Osteocyte (in vitro differentiated cells): Measurements from ENCODE around the gene MED13L. TPM values are rescaled to one million over a fixed set of nuclear protein-coding genes. Genes with fewer than 3 reads are reported as not detected.

Source experiments
- DNase-seq: peaks from one replicate; pipeline ENCODE4 v3.0.0; 2021; ENCODE audit warnings: mixed read lengths; ENCODE audit not compliant: unreplicated experiment; ENCODE audit errors: extremely low spot score
- H3K27ac Mint-ChIP-seq: one replicate; pipeline ENCODE4 v1.8.0; 2021; ENCODE audit warnings: mild to moderate bottlenecking, mixed read lengths; ENCODE audit not compliant: unreplicated experiment
- H3K27me3 Mint-ChIP-seq: one replicate; pipeline ENCODE4 v1.8.0; 2021; ENCODE audit warnings: mixed read lengths; ENCODE audit not compliant: unreplicated experiment
- H3K36me3 Mint-ChIP-seq: one replicate; pipeline ENCODE4 v1.8.0; 2021; ENCODE audit warnings: mixed read lengths; ENCODE audit not compliant: unreplicated experiment
- H3K4me1 Mint-ChIP-seq: one replicate; pipeline ENCODE4 v1.8.0; 2021; ENCODE audit warnings: mixed read lengths; ENCODE audit not compliant: unreplicated experiment
- H3K4me3 Mint-ChIP-seq: one replicate; pipeline ENCODE4 v1.8.0; 2021; ENCODE audit warnings: mild to moderate bottlenecking, moderate library complexity, mixed read lengths; ENCODE audit not compliant: unreplicated experiment
- H3K9me3 Mint-ChIP-seq: one replicate; pipeline ENCODE4 v1.8.0; 2021; ENCODE audit warnings: mixed read lengths; ENCODE audit not compliant: unreplicated experiment
- total RNA-seq: library from RNA; stranded (reverse); gene quantifications from 2 replicates; pipeline ENCODE4 v1.2.1, GENCODE V29; 2021
- TF ChIP-seq, protein P1 (sequence below): fragments of 200-600 bp; sonication (generic); IDR thresholded peaks from 2 replicates; pipeline ENCODE4 v1.5.0; 2021; ENCODE audit warnings: antibody characterized with exemption, mild to moderate bottlenecking, moderate library complexity

Gene MED13L
- total RNA-seq, 1 donor from 2014 or later = 229 TPM

DNA sequence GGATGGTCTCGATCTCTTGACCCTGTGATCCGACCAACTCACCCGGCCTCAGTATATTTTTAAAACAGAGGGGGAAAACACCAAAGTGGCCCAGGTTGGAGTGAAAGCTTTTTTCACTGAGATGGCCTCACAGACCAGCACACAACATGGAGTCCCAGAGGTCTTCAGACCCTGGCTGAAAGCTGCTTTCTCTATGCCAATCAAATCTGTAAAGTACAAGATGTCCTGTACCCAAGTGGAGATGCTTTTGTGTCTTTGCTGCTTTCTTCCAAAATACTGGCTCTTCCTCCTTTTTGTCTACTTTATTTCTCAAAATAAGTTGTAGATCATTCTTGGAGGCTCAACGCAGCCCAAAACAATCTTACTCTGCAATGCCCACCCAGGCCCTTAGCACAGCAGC is 214.8 kb downstream of the MED13L start:
- Mint-ChIP-seq H3K27ac (no peak overlapping the region), H3K9me3 (no peaks in the 10 kb centered on the region), H3K4me1 (peaks cover 63% of the 10 kb centered on the region)

DNA sequence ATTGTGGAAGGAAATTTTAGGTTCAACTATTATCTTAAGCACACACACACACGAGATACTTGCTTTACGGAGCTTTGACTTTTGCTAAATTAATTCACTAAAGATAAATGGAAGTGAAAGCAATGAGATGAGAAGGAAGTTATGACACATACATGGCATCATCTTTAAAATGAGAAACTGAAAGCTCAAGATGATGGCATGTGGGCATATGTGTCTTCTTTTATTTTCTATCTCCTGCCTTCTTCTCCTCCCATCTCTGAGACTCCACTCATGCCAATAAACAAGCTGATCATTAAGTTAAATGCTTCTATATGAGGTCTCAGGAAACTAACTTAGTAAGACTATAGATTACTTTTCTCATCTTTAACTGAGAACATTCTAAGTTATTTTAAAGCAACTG is 216.7 kb downstream of the MED13L start:
- H3K27ac Mint-ChIP-seq = peak overlapping the region; percentile 28
- TF ChIP-seq, protein P1, sequence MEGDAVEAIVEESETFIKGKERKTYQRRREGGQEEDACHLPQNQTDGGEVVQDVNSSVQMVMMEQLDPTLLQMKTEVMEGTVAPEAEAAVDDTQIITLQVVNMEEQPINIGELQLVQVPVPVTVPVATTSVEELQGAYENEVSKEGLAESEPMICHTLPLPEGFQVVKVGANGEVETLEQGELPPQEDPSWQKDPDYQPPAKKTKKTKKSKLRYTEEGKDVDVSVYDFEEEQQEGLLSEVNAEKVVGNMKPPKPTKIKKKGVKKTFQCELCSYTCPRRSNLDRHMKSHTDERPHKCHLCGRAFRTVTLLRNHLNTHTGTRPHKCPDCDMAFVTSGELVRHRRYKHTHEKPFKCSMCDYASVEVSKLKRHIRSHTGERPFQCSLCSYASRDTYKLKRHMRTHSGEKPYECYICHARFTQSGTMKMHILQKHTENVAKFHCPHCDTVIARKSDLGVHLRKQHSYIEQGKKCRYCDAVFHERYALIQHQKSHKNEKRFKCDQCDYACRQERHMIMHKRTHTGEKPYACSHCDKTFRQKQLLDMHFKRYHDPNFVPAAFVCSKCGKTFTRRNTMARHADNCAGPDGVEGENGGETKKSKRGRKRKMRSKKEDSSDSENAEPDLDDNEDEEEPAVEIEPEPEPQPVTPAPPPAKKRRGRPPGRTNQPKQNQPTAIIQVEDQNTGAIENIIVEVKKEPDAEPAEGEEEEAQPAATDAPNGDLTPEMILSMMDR = no peak
- DNase-seq = no peak
- peaks cover 50% of the 10 kb centered on the region for H3K4me1 Mint-ChIP-seq
- H3K27me3 Mint-ChIP-seq = no peaks in the 10 kb centered on the region
- H3K36me3 Mint-ChIP-seq = no peaks in the 10 kb centered on the region
- no peaks in the 10 kb centered on the region for H3K9me3 Mint-ChIP-seq
- H3K4me3 Mint-ChIP-seq = no peak overlapping the region

More for the DNA sequence above, 214.8 kb downstream of the MED13L start:
- no peaks in the 10 kb centered on the region for H3K27me3 Mint-ChIP-seq
- H3K4me3 Mint-ChIP-seq = no peak overlapping the region
- TF ChIP-seq, protein P1 = no peak
- DNase-seq = no peak
- H3K36me3 Mint-ChIP-seq = no peaks in the 10 kb centered on the region

DNA sequence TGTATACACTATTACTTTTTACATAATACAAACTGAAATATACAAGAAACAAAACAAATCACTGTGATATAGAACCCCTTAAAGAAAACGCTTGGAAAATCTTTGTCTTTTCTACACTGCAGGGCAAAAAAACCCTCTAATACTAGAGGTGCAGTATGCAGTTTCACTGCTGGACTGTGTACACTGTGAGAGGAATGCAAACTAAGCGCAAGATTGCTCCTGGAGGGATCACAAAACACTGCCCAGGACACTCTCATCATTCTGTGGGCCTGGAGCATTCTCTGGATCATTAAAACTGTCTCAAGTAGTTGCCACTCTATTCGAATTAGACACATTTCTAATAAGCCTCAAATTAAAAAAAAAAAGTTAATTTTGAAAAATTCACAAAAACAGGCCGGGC is 217.6 kb downstream of the MED13L start:
- H3K27ac Mint-ChIP-seq = no peak overlapping the region
- H3K27me3 Mint-ChIP-seq = no peaks in the 10 kb centered on the region
- no peak overlapping the region for H3K4me3 Mint-ChIP-seq
- TF ChIP-seq, protein P1 = no peak
- no peaks in the 10 kb centered on the region for H3K9me3 Mint-ChIP-seq
- DNase-seq = no peak
- no peaks in the 10 kb centered on the region for H3K36me3 Mint-ChIP-seq
- H3K4me1 Mint-ChIP-seq = peaks cover 42% of the 10 kb centered on the region

DNA sequence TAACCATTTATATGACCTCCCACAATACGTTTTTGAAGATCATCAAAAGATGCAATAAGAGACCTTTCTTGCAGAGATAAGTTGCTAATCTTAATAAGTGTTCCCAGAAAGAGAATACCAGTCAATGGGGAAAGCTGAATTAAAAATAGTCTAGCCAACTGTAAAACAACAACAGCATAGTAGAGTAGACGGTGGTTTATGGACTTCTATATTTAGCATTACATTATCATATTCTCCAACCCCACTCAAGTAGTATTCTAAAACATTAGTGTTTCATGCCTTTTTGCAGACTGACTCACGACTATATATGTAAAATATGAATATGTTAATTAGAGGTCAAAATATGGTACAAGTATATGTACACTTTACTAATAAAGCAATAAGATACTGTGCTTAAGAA is 218.9 kb downstream of the MED13L start:
- TF ChIP-seq, protein P1 = no peak
- no peaks in the 10 kb centered on the region for H3K27me3 Mint-ChIP-seq

DNA sequence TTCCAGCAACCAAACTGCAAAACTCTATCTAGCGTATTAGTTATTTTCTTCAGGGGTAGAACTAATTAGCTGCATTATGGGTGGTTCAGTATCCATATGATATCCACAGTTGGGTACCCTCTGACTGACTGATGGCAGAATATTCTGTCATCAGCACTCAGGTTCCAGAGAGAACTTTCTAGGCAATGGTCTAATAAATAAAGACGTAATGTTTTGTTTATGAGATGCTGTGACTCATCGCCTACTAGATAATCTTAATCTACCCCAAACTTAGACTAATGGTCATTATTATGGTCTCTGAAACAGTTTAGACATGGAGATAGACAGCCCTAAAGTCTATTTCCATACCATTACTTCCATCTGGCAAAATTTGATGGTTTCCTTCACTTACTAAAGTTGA is 220.1 kb downstream of the MED13L start:
- H3K4me3 Mint-ChIP-seq = no peak overlapping the region
- peaks cover 47% of the 10 kb centered on the region for H3K4me1 Mint-ChIP-seq
- H3K27ac Mint-ChIP-seq = no peak overlapping the region
- no peaks in the 10 kb centered on the region for H3K36me3 Mint-ChIP-seq
- no peak for DNase-seq
- no peaks in the 10 kb centered on the region for H3K27me3 Mint-ChIP-seq
- no peaks in the 10 kb centered on the region for H3K9me3 Mint-ChIP-seq
- TF ChIP-seq, protein P1 = no peak

More for the DNA sequence above, 218.9 kb downstream of the MED13L start:
- H3K4me3 Mint-ChIP-seq = no peak overlapping the region
- H3K36me3 Mint-ChIP-seq = no peaks in the 10 kb centered on the region
- no peaks in the 10 kb centered on the region for H3K9me3 Mint-ChIP-seq
- H3K27ac Mint-ChIP-seq = no peak overlapping the region
- DNase-seq = no peak
- peaks cover 42% of the 10 kb centered on the region for H3K4me1 Mint-ChIP-seq
